Measurements from ENCODE around the gene DIRAS1.

DIRAS1 gene

GRCh38 chr19:2759965-2760364 is 38.8 kb upstream of the DIRAS1 start:
- Mint-ChIP-seq H3K9me3 (no peaks in the 10 kb centered on the region), H3K36me3 (ENCODE audit: low read depth) (peaks cover 24% of the 10 kb centered on the region), H3K27ac (no peak overlapping the region), H3K4me3 (no peak overlapping the region), H3K4me1 (ENCODE audit: low read depth) (no peaks in the 10 kb centered on the region), H3K27me3 (ENCODE audit: low read depth) (no peaks in the 10 kb centered on the region)
- DNase-seq (ENCODE audit: low spot score): no peak

- no peaks in the 10 kb centered on the region for H3K4me1 Mint-ChIP-seq (ENCODE audit: low read depth)
- H3K36me3 Mint-ChIP-seq (ENCODE audit: low read depth): peaks cover 24% of the 10 kb centered on the region
- no peaks in the 10 kb centered on the region for H3K27me3 Mint-ChIP-seq (ENCODE audit: low read depth)
- H3K27ac Mint-ChIP-seq: no peak overlapping the region
- no peak for DNase-seq (ENCODE audit: low spot score)
- no peaks in the 10 kb centered on the region for H3K9me3 Mint-ChIP-seq
- no peak overlapping the region for H3K4me3 Mint-ChIP-seq
These were observed 38.2 kb upstream of the DIRAS1 start for GRCh38 chr19:2759362-2759761.

GRCh38 chr19:2758601-2759313 is 37.6 kb upstream of the DIRAS1 start:
- Mint-ChIP-seq H3K4me3 (no peak overlapping the region), H3K27me3 (ENCODE audit: low read depth) (no peaks in the 10 kb centered on the region), H3K9me3 (no peaks in the 10 kb centered on the region), H3K27ac (no peak overlapping the region), H3K4me1 (ENCODE audit: low read depth) (no peaks in the 10 kb centered on the region), H3K36me3 (ENCODE audit: low read depth) (peaks cover 24% of the 10 kb centered on the region)
- no peak for DNase-seq (ENCODE audit: low spot score)

GRCh38 chr19:2756921-2757881 is 36.0 kb upstream of the DIRAS1 start:
- Mint-ChIP-seq H3K27me3 (ENCODE audit: low read depth) (no peaks in the 10 kb centered on the region), H3K36me3 (ENCODE audit: low read depth) (peaks cover 19% of the 10 kb centered on the region), H3K4me3 (no peak overlapping the region), H3K27ac (no peak overlapping the region), H3K4me1 (ENCODE audit: low read depth) (no peaks in the 10 kb centered on the region), H3K9me3 (no peaks in the 10 kb centered on the region)
- no peak for DNase-seq (ENCODE audit: low spot score)

- Mint-ChIP-seq H3K4me1 (ENCODE audit: low read depth) (no peaks in the 10 kb centered on the region), H3K4me3 (no peak overlapping the region), H3K27me3 (ENCODE audit: low read depth) (no peaks in the 10 kb centered on the region)
These were observed 35.3 kb upstream of the DIRAS1 start for GRCh38 chr19:2756477-2756876.

GRCh38 chr19:2755811-2756210 is 34.6 kb upstream of the DIRAS1 start:
- Mint-ChIP-seq H3K36me3 (ENCODE audit: low read depth) (peaks cover 17% of the 10 kb centered on the region), H3K27ac (no peak overlapping the region)

More at GRCh38 chr19:2756477-2756876, 35.3 kb upstream of the DIRAS1 start:
- Mint-ChIP-seq H3K36me3 (ENCODE audit: low read depth) (peaks cover 19% of the 10 kb centered on the region), H3K9me3 (no peaks in the 10 kb centered on the region), H3K27ac (no peak overlapping the region)
- no peak for DNase-seq (ENCODE audit: low spot score)

GRCh38 chr19:2755448-2755705 is 34.2 kb upstream of the DIRAS1 start:
- no peaks in the 10 kb centered on the region for H3K4me1 Mint-ChIP-seq (ENCODE audit: low read depth)
- peaks cover 16% of the 10 kb centered on the region for H3K36me3 Mint-ChIP-seq (ENCODE audit: low read depth)
- H3K27me3 Mint-ChIP-seq (ENCODE audit: low read depth): no peaks in the 10 kb centered on the region
- H3K9me3 Mint-ChIP-seq: no peaks in the 10 kb centered on the region
- H3K4me3 Mint-ChIP-seq: no peak overlapping the region
- no peak for DNase-seq (ENCODE audit: low spot score)
- H3K27ac Mint-ChIP-seq: no peak overlapping the region

More at GRCh38 chr19:2755811-2756210, 34.6 kb upstream of the DIRAS1 start:
- Mint-ChIP-seq H3K27me3 (ENCODE audit: low read depth) (no peaks in the 10 kb centered on the region), H3K9me3 (no peaks in the 10 kb centered on the region), H3K4me1 (ENCODE audit: low read depth) (no peaks in the 10 kb centered on the region), H3K4me3 (no peak overlapping the region)
- no peak for DNase-seq (ENCODE audit: low spot score)

- DNase-seq (ENCODE audit: low spot score): no peak
- Mint-ChIP-seq H3K36me3 (ENCODE audit: low read depth) (peaks cover 13% of the 10 kb centered on the region), H3K9me3 (no peaks in the 10 kb centered on the region), H3K27me3 (ENCODE audit: low read depth) (no peaks in the 10 kb centered on the region), H3K4me1 (ENCODE audit: low read depth) (no peaks in the 10 kb centered on the region), H3K27ac (no peak overlapping the region), H3K4me3 (no peak overlapping the region)
These were observed 33.7 kb upstream of the DIRAS1 start for GRCh38 chr19:2754659-2755447.

- no peak for DNase-seq (ENCODE audit: low spot score)
- H3K9me3 Mint-ChIP-seq: no peaks in the 10 kb centered on the region
- peaks cover 3% of the 10 kb centered on the region for H3K36me3 Mint-ChIP-seq (ENCODE audit: low read depth)
- H3K27ac Mint-ChIP-seq: no peak overlapping the region
- no peaks in the 10 kb centered on the region for H3K27me3 Mint-ChIP-seq (ENCODE audit: low read depth)
- H3K4me1 Mint-ChIP-seq (ENCODE audit: low read depth): no peaks in the 10 kb centered on the region
- no peak overlapping the region for H3K4me3 Mint-ChIP-seq
These were observed 30.3 kb upstream of the DIRAS1 start for GRCh38 chr19:2751438-2751830.

GRCh38 chr19:2750808-2751437 is 29.8 kb upstream of the DIRAS1 start:
- Mint-ChIP-seq H3K4me1 (ENCODE audit: low read depth) (no peaks in the 10 kb centered on the region), H3K4me3 (no peak overlapping the region), H3K27me3 (ENCODE audit: low read depth) (no peaks in the 10 kb centered on the region), H3K9me3 (no peaks in the 10 kb centered on the region), H3K27ac (no peak overlapping the region), H3K36me3 (ENCODE audit: low read depth) (peaks cover 3% of the 10 kb centered on the region)
- no peak for DNase-seq (ENCODE audit: low spot score)

- DNase-seq (ENCODE audit: low spot score): no peak
- no peaks in the 10 kb centered on the region for H3K4me1 Mint-ChIP-seq (ENCODE audit: low read depth)
- no peaks in the 10 kb centered on the region for H3K9me3 Mint-ChIP-seq
- H3K27ac Mint-ChIP-seq: no peak overlapping the region
- H3K27me3 Mint-ChIP-seq (ENCODE audit: low read depth): peaks cover 13% of the 10 kb centered on the region
- no peak overlapping the region for H3K4me3 Mint-ChIP-seq
- no peaks in the 10 kb centered on the region for H3K36me3 Mint-ChIP-seq (ENCODE audit: low read depth)
These were observed 26.2 kb upstream of the DIRAS1 start for GRCh38 chr19:2747349-2747748.

GRCh38 chr19:2744113-2744512 is 22.9 kb upstream of the DIRAS1 start:
- no peak overlapping the region for H3K27ac Mint-ChIP-seq
- H3K4me1 Mint-ChIP-seq (ENCODE audit: low read depth): peaks cover 6% of the 10 kb centered on the region
- no peaks in the 10 kb centered on the region for H3K36me3 Mint-ChIP-seq (ENCODE audit: low read depth)
- no peak for DNase-seq (ENCODE audit: low spot score)
- no peaks in the 10 kb centered on the region for H3K9me3 Mint-ChIP-seq
- H3K4me3 Mint-ChIP-seq: no peak overlapping the region
- peaks cover 15% of the 10 kb centered on the region for H3K27me3 Mint-ChIP-seq (ENCODE audit: low read depth)

GRCh38 chr19:2743099-2743498 is 21.9 kb upstream of the DIRAS1 start:
- H3K4me1 Mint-ChIP-seq (ENCODE audit: low read depth): peaks cover 12% of the 10 kb centered on the region
- peaks cover 1% of the 10 kb centered on the region for H3K36me3 Mint-ChIP-seq (ENCODE audit: low read depth)
- no peak for DNase-seq (ENCODE audit: low spot score)
- no peaks in the 10 kb centered on the region for H3K9me3 Mint-ChIP-seq
- no peak overlapping the region for H3K27ac Mint-ChIP-seq
- H3K4me3 Mint-ChIP-seq: no peak overlapping the region
- H3K27me3 Mint-ChIP-seq (ENCODE audit: low read depth): peaks cover 15% of the 10 kb centered on the region

Data from T-helper 2 cell treated with Interferon-gamma antibody and Interleukin-4, amounts not matched to agents 5 μg/mL and 100 μg/mL, for 36 hours (primary cell).